Loucy (cell line): ENCODE results near the gene MPHOSPH9.

ENCODE experiments used
- H2AFZ ChIP-seq: fragments of 200-600 bp; sonication (generic); 2 replicates; pipeline ENCODE4 v1.6.0; 2016; ENCODE audit warnings: antibody characterized with exemption, mild to moderate bottlenecking, low read length, moderate library complexity
- H3F3A ChIP-seq: fragments of 200-600 bp; 2 replicates; pipeline ENCODE4 v1.6.0; 2016; ENCODE audit warnings: antibody characterized with exemption, low read depth, mild to moderate bottlenecking
- H3K27me3 ChIP-seq: fragments of 200-600 bp; sonication (generic); 2 replicates; pipeline ENCODE4 v1.6.1; 2014; ENCODE audit warnings: low read length, mild to moderate bottlenecking; ENCODE audit not compliant: insufficient read depth, poor library complexity, severe bottlenecking
- H3K36me3 ChIP-seq: fragments of 200-600 bp; sonication (generic); 2 replicates; pipeline ENCODE4 v1.6.1; 2016; ENCODE audit warnings: low read length; ENCODE audit not compliant: insufficient read depth
- H3K4me1 ChIP-seq: fragments of 200-600 bp; sonication (generic); 2 replicates; pipeline ENCODE4 v1.5.1; 2014; ENCODE audit warnings: low read length, mild to moderate bottlenecking; ENCODE audit not compliant: insufficient read depth, poor library complexity, severe bottlenecking
- H3K4me2 ChIP-seq: fragments of 200-600 bp; sonication (generic); 2 replicates; pipeline ENCODE4 v1.6.0; 2014; ENCODE audit warnings: antibody characterized with exemption, low read length, low read depth, mild to moderate bottlenecking; ENCODE audit not compliant: poor library complexity, severe bottlenecking
- H3K4me3 ChIP-seq: fragments of 200-600 bp; sonication (generic); 2 replicates; pipeline ENCODE4 v1.5.1; 2014; ENCODE audit warnings: low read length, mild to moderate bottlenecking, mixed read lengths; ENCODE audit not compliant: poor library complexity, severe bottlenecking
- H3K79me2 ChIP-seq: fragments of 200-600 bp; sonication (generic); 2 replicates; pipeline ENCODE4 v1.6.1; 2014; ENCODE audit warnings: low read length; ENCODE audit not compliant: insufficient read depth
- H3K9ac ChIP-seq: fragments of 200-600 bp; sonication (generic); 2 replicates; pipeline ENCODE4 v1.6.0; 2014; ENCODE audit warnings: mild to moderate bottlenecking, low read depth, low read length, moderate library complexity; ENCODE audit not compliant: poor library complexity, severe bottlenecking
- H3K9me2 ChIP-seq: fragments of 200-600 bp; sonication (generic); replicated peaks from 2 replicates; pipeline ENCODE4 v1.6.1; 2016; ENCODE audit warnings: low read depth, low read length, mixed read lengths
- H3K9me3 ChIP-seq: fragments of 200-600 bp; sonication (generic); 2 replicates; pipeline ENCODE4 v1.6.1; 2014; ENCODE audit warnings: mild to moderate bottlenecking, antibody characterized with exemption, low read length, low read depth; ENCODE audit not compliant: insufficient read depth
- H4K20me1 ChIP-seq: fragments of 200-600 bp; sonication (generic); 2 replicates; pipeline ENCODE4 v1.6.0; 2014; ENCODE audit warnings: antibody characterized with exemption, low read length, mild to moderate bottlenecking; ENCODE audit not compliant: insufficient read depth, poor library complexity, severe bottlenecking
- EZH2phosphoT487 ChIP-seq: fragments of 200-600 bp; IDR thresholded peaks from 2 replicates; pipeline ENCODE4 v1.6.1; 2018; ENCODE audit warnings: antibody characterized with exemption, mild to moderate bottlenecking, moderate library complexity, borderline replicate concordance
- TF ChIP-seq, protein P1 (sequence below): fragments of 200-600 bp; sonication (generic); conservative IDR thresholded peaks from 2 replicates; pipeline ENCODE4 v1.5.1; 2014; ENCODE audit warnings: mild to moderate bottlenecking, antibody characterized with exemption, low read length

The MPHOSPH9 gene

GRCh38 chr12:123105211-123105826, 127.6 kb downstream of the MPHOSPH9 start:
- peaks cover 19% of the 10 kb centered on the region for H3K4me1 ChIP-seq
- no peaks in the 10 kb centered on the region for H3K36me3 ChIP-seq
- 0 out of 2 replicates have a peak overlapping the region, but pooled peaks have one; percentile 23 for H2AFZ ChIP-seq
- no peak overlapping the region for H3K9ac ChIP-seq
- TF ChIP-seq, protein P1, sequence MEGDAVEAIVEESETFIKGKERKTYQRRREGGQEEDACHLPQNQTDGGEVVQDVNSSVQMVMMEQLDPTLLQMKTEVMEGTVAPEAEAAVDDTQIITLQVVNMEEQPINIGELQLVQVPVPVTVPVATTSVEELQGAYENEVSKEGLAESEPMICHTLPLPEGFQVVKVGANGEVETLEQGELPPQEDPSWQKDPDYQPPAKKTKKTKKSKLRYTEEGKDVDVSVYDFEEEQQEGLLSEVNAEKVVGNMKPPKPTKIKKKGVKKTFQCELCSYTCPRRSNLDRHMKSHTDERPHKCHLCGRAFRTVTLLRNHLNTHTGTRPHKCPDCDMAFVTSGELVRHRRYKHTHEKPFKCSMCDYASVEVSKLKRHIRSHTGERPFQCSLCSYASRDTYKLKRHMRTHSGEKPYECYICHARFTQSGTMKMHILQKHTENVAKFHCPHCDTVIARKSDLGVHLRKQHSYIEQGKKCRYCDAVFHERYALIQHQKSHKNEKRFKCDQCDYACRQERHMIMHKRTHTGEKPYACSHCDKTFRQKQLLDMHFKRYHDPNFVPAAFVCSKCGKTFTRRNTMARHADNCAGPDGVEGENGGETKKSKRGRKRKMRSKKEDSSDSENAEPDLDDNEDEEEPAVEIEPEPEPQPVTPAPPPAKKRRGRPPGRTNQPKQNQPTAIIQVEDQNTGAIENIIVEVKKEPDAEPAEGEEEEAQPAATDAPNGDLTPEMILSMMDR = no peak
- TF ChIP-seq EZH2phosphoT487 = no peak
- H4K20me1 ChIP-seq = no peaks in the 10 kb centered on the region
- no peaks in the 10 kb centered on the region for H3K27me3 ChIP-seq
- no peak overlapping the region for H3K4me2 ChIP-seq
- H3K79me2 ChIP-seq = no peaks in the 10 kb centered on the region
- no peak overlapping the region for H3K4me3 ChIP-seq
- H3K9me2 ChIP-seq = no peaks in the 10 kb centered on the region
- H3F3A ChIP-seq = no peaks in the 10 kb centered on the region
- H3K9me3 ChIP-seq = no peaks in the 10 kb centered on the region

DNA sequence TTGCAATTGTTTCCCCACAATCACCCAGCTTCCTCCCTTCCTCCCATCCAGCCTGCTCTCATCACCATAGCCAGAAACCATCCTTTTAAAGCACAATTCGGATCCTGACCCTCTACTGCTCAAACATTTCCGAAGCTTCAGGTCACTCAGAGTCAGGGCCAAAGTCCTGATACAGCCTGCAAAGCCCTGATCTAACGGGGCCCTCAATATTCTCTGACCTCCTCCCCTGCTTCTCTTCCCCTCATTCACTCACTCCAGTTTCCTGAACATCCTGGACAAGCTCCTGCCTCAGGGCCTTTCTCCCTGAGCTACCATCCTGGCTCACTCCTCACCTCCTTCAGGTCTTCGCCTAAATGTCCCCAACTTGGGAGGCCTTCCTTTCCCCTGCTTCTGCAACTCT, 128.1 kb downstream of the MPHOSPH9 start:
- Histone ChIP-seq H3K4me1 (peaks cover 19% of the 10 kb centered on the region), H3K27me3 (no peaks in the 10 kb centered on the region), H3K4me3 (no peak overlapping the region), H3F3A (no peaks in the 10 kb centered on the region), H3K4me2 (no peak overlapping the region), H2AFZ (0 out of 2 replicates have a peak overlapping the region, but pooled peaks have one; percentile 23), H3K9me2 (no peaks in the 10 kb centered on the region), H3K9me3 (no peaks in the 10 kb centered on the region), H3K9ac (no peak overlapping the region), H4K20me1 (no peaks in the 10 kb centered on the region), H3K36me3 (no peaks in the 10 kb centered on the region), H3K79me2 (no peaks in the 10 kb centered on the region)
- TF ChIP-seq EZH2phosphoT487 = no peak
- TF ChIP-seq, protein P1 = no peak
